ENCODE data around the gene STARD3NL.

The STARD3NL gene

DNA sequence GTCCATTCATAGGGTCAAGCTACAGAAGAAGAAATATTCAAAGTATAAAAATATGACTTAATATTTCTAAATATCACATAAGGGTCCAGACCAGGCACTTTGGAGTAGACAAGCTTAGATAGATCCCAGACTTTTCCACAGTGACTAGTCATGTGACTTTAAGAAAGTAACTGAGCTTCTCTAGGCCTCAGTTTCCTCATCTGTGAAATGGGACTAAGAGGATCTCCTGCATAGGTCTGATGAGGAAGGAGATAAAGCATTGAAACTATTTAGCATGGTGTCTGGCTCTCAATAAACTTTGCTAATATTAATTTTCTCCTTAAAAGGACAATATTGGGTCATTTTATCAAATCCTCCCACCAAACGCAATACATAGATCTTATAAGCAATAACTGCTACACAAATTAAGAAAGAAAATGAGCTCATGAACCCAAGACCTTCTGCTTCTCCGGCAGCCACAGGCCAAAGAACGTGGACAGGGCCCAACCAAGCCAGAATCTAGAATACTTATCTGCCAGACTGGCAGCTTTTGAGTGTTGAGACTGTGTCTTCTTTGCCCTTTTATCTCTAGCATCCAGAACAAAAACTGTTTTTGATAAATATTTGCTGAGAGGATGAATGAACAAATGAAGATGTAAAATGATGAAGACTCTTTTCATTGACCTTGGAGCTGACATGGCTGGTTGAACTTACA lies 97.0 kb downstream of the STARD3NL start:
- TF ChIP-seq, protein P1, sequence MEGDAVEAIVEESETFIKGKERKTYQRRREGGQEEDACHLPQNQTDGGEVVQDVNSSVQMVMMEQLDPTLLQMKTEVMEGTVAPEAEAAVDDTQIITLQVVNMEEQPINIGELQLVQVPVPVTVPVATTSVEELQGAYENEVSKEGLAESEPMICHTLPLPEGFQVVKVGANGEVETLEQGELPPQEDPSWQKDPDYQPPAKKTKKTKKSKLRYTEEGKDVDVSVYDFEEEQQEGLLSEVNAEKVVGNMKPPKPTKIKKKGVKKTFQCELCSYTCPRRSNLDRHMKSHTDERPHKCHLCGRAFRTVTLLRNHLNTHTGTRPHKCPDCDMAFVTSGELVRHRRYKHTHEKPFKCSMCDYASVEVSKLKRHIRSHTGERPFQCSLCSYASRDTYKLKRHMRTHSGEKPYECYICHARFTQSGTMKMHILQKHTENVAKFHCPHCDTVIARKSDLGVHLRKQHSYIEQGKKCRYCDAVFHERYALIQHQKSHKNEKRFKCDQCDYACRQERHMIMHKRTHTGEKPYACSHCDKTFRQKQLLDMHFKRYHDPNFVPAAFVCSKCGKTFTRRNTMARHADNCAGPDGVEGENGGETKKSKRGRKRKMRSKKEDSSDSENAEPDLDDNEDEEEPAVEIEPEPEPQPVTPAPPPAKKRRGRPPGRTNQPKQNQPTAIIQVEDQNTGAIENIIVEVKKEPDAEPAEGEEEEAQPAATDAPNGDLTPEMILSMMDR (IDR thresholded peaks at IDR 0.05; ENCODE audit: low read depth, low read length) = no peak
- Histone ChIP-seq H3K4me1 (no peaks in the 10 kb centered on the region), H3K4me3 (ENCODE audit: low read depth, low read length) (no peak overlapping the region), H3K27me3 (peaks cover 3% of the 10 kb centered on the region; the same call in 1 of the 2 replicates), H3K36me3 (no peaks in the 10 kb centered on the region), H3K9me3 (no peaks in the 10 kb centered on the region)
- no peak for DNase-seq

DNA sequence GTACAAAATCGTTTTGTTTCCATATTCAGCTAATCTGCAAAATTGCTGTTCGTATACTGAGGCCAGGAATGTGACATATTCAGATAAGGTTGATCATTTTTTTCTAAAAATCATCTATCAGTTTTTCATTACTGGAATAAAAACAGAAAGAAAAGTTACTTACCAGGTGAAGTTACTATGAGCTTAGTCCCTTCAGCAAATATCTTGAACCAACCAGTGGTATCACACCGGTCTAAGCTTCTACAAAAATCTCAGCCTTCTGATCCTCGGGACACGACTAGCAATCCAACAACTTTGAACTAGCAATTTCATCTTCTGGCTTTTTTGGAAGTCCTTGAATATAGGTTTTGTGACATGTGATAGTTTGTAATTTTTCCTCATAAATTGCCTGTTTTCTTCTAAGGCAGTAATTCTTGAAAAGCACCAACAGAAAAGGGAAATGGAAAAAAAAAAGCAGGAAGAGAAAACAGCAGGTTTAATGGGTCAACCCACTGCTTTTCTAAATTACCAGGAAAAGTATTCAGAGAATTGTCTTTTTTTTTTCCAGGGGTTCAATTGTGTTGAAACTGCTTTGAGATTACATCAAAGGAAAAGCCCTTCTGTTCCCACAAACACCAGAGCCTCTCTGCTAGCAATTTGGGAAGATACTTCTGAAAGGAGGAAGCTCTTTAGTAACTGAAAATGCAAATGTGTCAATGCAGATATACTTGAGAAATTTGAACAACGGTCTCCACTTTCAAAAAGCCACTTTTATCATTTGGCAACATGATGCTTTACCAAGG lies 98.2 kb downstream of the STARD3NL start:
- DNase-seq = no peak
- Histone ChIP-seq H3K4me1 (no peaks in the 10 kb centered on the region), H3K36me3 (no peaks in the 10 kb centered on the region), H3K4me3 (ENCODE audit: low read depth, low read length) (no peak overlapping the region), H3K9me3 (no peaks in the 10 kb centered on the region), H3K27me3 (peaks cover 3% of the 10 kb centered on the region; the same call in 1 of the 2 replicates)
- TF ChIP-seq, protein P1 (IDR thresholded peaks at IDR 0.05; ENCODE audit: low read depth, low read length) = no peak

DNA sequence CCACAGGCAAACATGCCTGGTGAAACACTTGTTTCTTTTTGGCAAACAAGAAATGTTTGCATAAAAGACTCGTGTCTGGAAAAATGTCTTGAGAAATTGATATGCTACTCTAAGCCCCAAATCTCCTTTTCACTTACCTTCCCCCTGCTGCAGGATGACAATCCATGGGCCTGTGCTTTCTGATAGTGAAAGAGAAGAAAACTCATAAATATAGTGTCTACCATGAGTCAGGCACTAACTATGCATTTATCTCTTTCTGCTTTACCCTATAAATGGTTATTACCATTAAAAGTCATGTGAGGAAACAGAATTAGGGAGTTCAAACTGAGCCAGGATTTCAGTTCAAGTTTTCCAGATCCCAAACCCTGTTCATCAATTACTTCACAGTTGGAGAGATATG lies 102.0 kb downstream of the STARD3NL start:
- DNase-seq = no peak
- Histone ChIP-seq H3K4me3 (ENCODE audit: low read depth, low read length) (no peak overlapping the region), H3K36me3 (no peaks in the 10 kb centered on the region), H3K27me3 (peaks cover 6% of the 10 kb centered on the region), H3K4me1 (no peaks in the 10 kb centered on the region), H3K9me3 (no peaks in the 10 kb centered on the region; the same call in 1 of the 2 replicates)
- TF ChIP-seq, protein P1 (IDR thresholded peaks at IDR 0.05; ENCODE audit: low read depth, low read length) = no peak
